Activated T-helper 1 cell treated with Interleukin-2 at 50 U/mL for 16 hours (primary cell): Measurements from ENCODE around the gene SIGLEC15.
A peak's percentile ranks its signal among the peaks of the same experiment; 100 is the strongest.

Source experiments
- DNase-seq: peaks from one replicate; pipeline ENCODE4 v3.0.0-alpha.2; 2020; ENCODE audit warnings: low read depth

The SIGLEC15 gene

DNA sequence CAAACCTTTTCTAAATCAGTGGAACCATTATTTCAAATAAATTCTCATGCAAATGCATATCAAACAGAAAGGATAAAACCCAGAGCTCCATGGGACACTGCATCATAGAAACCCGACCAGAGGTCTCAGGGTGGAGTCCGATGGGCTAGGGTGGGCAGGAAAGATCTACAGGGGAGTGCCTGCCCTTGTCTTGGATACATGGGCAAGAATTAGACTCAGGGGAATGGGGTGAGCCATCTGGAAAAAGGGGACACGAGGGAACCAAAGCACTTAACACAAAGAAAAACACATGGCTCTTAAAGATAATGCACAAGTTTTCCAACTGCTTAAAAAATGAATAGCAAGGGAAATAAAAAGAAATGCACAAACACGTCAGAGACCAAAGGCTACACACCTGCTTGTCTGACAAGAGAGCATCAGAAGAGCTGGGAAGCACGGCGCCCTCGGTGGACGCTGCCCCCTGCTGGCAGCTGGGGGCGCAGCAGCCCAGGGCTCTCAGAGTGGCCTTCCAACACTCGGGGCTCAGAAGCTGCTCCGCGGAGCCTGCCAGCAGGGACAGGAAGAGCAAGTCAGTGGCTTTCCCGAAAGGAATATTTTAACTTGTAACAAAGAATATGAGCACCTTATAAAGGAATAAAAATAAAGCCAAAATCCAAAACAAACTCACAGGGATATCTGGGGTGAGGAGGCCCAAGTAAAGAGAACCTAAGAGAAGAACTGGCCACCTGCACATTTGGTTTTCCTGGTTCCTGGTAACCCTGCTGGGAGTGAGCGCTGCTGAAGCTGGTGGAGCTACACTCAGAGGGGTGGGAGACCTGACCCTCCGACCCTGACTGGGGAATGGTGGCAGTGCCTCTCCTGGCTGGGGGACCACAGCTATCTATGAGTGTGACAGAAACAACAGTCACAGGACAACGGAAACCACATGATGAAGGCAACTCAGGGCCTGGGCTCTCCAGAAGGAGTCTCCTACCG, 54.5 kb downstream of the SIGLEC15 start:
- peak; percentile 50 for DNase-seq

DNA sequence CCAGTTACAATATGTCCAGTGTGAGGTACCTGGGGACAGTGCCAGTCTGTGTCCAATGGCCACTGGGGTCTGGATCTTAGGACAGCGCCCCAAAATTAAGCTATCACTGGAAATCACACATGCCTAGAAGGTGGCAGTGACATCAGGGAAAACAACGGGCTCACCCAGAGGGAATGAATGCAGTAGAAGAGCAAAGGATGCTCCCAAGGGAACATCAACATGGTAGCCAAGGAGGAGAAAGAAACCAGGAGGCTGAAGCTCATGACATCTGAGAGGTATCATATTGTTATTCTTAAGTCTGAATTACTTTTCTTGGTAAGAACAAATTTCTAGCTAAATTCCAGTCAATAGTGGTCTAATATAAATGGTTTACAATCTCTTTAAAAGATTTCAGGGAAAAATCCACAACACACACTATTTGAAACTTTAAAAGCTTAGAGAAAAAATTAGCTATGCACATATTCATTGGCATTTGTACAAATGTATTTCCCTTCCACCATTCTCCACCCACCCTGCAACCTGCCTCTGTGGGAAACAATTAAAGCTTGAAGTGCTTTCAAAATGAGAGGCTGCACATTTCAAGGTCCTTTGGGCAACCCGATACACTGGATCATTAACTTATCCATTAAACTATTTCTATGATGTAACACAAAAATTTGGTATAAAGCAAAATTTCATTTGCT, 55.5 kb downstream of the SIGLEC15 start:
- no peak for DNase-seq

DNA sequence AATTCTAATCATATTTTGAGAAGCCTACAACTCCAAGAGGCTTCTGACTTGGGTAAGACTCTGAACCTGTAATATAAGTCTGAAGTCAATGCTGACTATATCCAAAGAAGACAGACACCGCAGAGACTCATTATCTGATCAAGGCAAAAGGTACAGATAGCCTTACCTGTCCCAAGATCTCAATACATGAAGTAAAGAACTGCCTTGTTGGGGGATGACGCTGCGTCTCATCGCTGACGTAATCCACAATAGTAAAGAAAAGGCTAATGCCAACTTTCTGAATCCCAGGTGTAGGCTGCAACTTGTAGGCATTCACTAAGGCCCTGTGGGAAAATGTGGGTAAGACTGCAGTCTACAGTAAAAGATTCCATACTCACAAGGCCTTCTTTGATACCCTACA, 62.1 kb downstream of the SIGLEC15 start:
- no peak for DNase-seq

DNA sequence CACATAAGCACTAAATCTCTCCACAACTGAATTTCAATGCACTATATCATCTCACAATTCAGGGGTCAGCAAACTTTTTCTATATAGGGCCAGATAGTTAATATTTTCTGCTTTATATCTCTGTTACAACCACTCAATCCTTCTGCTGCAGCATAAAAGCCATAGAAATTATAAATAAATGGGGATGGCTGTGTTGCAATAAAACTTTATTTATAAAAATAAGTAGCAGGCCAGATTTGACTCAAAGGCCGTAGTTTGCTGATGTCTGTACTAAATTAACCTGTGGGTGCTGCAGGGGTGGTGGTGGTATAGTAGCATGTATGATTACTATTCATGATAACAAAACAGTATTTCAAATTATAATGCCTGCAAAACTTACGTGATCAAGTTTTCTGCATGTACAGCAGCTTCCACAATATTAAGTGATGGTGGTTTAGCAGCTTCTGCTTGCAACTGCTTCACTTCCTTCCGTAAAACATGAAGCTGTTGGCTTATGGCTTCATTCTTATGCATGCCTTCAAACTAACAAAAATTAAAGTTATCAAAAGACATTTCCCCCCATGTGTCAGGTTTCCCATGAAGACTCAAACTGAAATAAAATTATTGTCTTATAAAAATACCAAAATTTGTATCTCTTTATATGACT, 64.1 kb downstream of the SIGLEC15 start:
- DNase-seq = no peak

- DNase-seq = no peak
Measured at GRCh38 chr18:45890606-45891005, 65.1 kb downstream of the SIGLEC15 start.

- no peak for DNase-seq
Measured at GRCh38 chr18:45891806-45892205, 66.3 kb downstream of the SIGLEC15 start.
